Esophagus squamous epithelium (tissue), 5 donors: ENCODE results near the gene SLCO2B1. TPM values are rescaled to one million over a fixed set of nuclear protein-coding genes. Genes with fewer than 3 reads are reported as not detected.

Experiments used
- DNase-seq: peaks from one replicate; lab custom pipeline; 2025; lab: John Stamatoyannopoulos, UW
- H3K27ac ChIP-seq, 4 donors: fragments of 200-600 bp; sonication (generic); one replicate each; pipeline ENCODE4 v1.5.1; 2016 to 2019; ENCODE audit warnings: mild to moderate bottlenecking in 1 of 4
- H3K27me3 ChIP-seq, 4 donors: fragments of 200-600 bp; sonication (generic); 1 replicate in 3 of 4; 2 replicates in 1 of 4; pipeline versions ENCODE4 v1.5.1 to v1.6.0; 2017 to 2021; ENCODE audit warnings: antibody characterized with exemption in 1 of 4
- H3K36me3 ChIP-seq, 3 donors: fragments of 200-600 bp; sonication (generic); one replicate each; pipeline ENCODE4 v1.5.1; 2016 to 2019
- H3K4me1 ChIP-seq, 3 donors: fragments of 200-600 bp; sonication (generic); one replicate each; pipeline ENCODE4 v1.5.1; 2017 to 2019
- H3K4me3 ChIP-seq, 4 donors: fragments of 200-600 bp; sonication (generic); 1 replicate in 3 of 4; 2 replicates in 1 of 4; pipeline ENCODE4 v1.5.1; 2016 to 2019; ENCODE audit warnings: mild to moderate bottlenecking in 2 of 4, moderate library complexity in 1 of 4
- H3K9me3 ChIP-seq, 3 donors: fragments of 200-600 bp; sonication (generic); one replicate each; pipeline ENCODE4 v1.5.1; 2016 to 2019
- CTCF ChIP-seq, 6 experiments: fragments of 450-650 bp in 4 of 6; fragments of 200-600 bp in 2 of 6; sonication (generic) in 2 of 6; IDR thresholded peaks; one replicate each; pipeline ENCODE4 v1.5.1; 2016 to 2019; ENCODE audit warnings: antibody characterized with exemption in 6 of 6, mild to moderate bottlenecking in 4 of 6, moderate library complexity in 4 of 6
- POLR2A ChIP-seq, 4 donors: fragments of 450-650 bp; IDR thresholded peaks; one replicate each; pipeline ENCODE4 v1.6.1; 2017; ENCODE audit warnings: antibody characterized with exemption in 4 of 4, mild to moderate bottlenecking in 4 of 4, moderate library complexity in 3 of 4
- WGBS, 2 donors: methylation state at CpG; one replicate each; pipeline ENCODE4 v1.1.5; 2018; 5-methylcytosine and 5-hydroxymethylcytosine counted together
- intact Hi-C: fragments of 100-400 bp; cut with DNase I; formaldehyde crosslinking; loops from one replicate; pipeline ENCODE4 v1.15.0; 2022
- total RNA-seq, 4 donors: library from RNA; depleted of rRNA; stranded (reverse); fragments of >200 nt; gene quantifications; one replicate each; pipeline ENCODE4 v1.1.0, GENCODE V29; 2016
- donor health status: DM: yes; HTN: yes; CAD: no.

SLCO2B1 gene
- total RNA-seq, 4 donors from 2014 or later = 3.6 to 35.7 (median 16.1) TPM

- no peak overlapping the region for H3K27ac ChIP-seq
- no peaks in the 10 kb centered on the region for H3K4me1 ChIP-seq
- intact Hi-C loops = no loop called here
- H3K36me3 ChIP-seq = no peaks in the 10 kb centered on the region
- no peaks in the 10 kb centered on the region for H3K9me3 ChIP-seq
- no peak for DNase-seq
- peaks cover 0 to 10% (median 0%) of the 10 kb centered on the region in 4 donors for H3K27me3 ChIP-seq
- WGBS, 2 donors = 64 to 77% methylated on average over 2 of the region's 2 CpGs
- H3K4me3 ChIP-seq = no peak overlapping the region
- no peak for TF ChIP-seq POLR2A (IDR thresholded peaks at IDR 0.05)
- no peak for TF ChIP-seq CTCF (IDR thresholded peaks at IDR 0.05)
These were observed 24.3 kb upstream of the SLCO2B1 start for GRCh38 chr11:75126564-75126963.

- no peaks in the 10 kb centered on the region for H3K4me1 ChIP-seq
- TF ChIP-seq CTCF (IDR thresholded peaks at IDR 0.05) (no peak), POLR2A (IDR thresholded peaks at IDR 0.05) (no peak)
- whole genome bisulfite sequencing, 2 donors = 84 to 85% methylated on average over 3 of the region's 3 CpGs
- peaks cover 0 to 47% (median 0%) of the 10 kb centered on the region in 4 donors for H3K27me3 ChIP-seq
- no peak for DNase-seq
- H3K9me3 ChIP-seq = no peaks in the 10 kb centered on the region
- H3K36me3 ChIP-seq = no peaks in the 10 kb centered on the region
- no peak overlapping the region for H3K4me3 ChIP-seq
- intact Hi-C loops = no loop called here
- H3K27ac ChIP-seq = no peak overlapping the region
These were observed 18.8 kb upstream of the SLCO2B1 start for GRCh38 chr11:75132080-75132479.

GRCh38 chr11:75133976-75134375, 16.9 kb upstream of the SLCO2B1 start:
- no peaks in the 10 kb centered on the region for H3K9me3 ChIP-seq
- no peaks in the 10 kb centered on the region for H3K4me1 ChIP-seq
- intact Hi-C loops = no loop called here
- no peak overlapping the region for H3K27ac ChIP-seq
- no peak overlapping the region for H3K4me3 ChIP-seq
- no peak for DNase-seq
- TF ChIP-seq CTCF (IDR thresholded peaks at IDR 0.05) (no peak), POLR2A (IDR thresholded peaks at IDR 0.05) (no peak)
- 42 to 66% methylated on average over 6 of the region's 6 CpGs for WGBS, 2 donors
- no peaks in the 10 kb centered on the region for H3K36me3 ChIP-seq
- H3K27me3 ChIP-seq = peaks cover 0 to 60% (median 0%) of the 10 kb centered on the region in 4 donors

- H3K4me1 ChIP-seq = no peaks in the 10 kb centered on the region
- peaks cover 0 to 61% (median 0%) of the 10 kb centered on the region in 4 donors for H3K27me3 ChIP-seq
- no peaks in the 10 kb centered on the region for H3K36me3 ChIP-seq
- 66 to 84% methylated on average over 3 to 4 of the region's 5 CpGs for WGBS, 2 donors
- intact Hi-C loops = no loop called here
- no peaks in the 10 kb centered on the region for H3K9me3 ChIP-seq
- no peak for DNase-seq
- no peak overlapping the region for H3K27ac ChIP-seq
- H3K4me3 ChIP-seq = no peak overlapping the region
- TF ChIP-seq POLR2A (IDR thresholded peaks at IDR 0.05) (no peak), CTCF (IDR thresholded peaks at IDR 0.05) (no peak)
These were observed 15.8 kb upstream of the SLCO2B1 start for GRCh38 chr11:75135021-75135650.

- intact Hi-C loops = no loop called here
- H3K27me3 ChIP-seq = peaks cover 0 to 62% (median 0%) of the 10 kb centered on the region in 4 donors
- no peaks in the 10 kb centered on the region for H3K4me1 ChIP-seq
- TF ChIP-seq POLR2A (IDR thresholded peaks at IDR 0.05) (no peak), CTCF (IDR thresholded peaks at IDR 0.05) (no peak)
- no peaks in the 10 kb centered on the region for H3K36me3 ChIP-seq
- 81 to 93% methylated on average over 1 of the region's 1 CpG for WGBS, 2 donors
- DNase-seq = no peak
- no peak overlapping the region for H3K4me3 ChIP-seq
- H3K9me3 ChIP-seq = no peaks in the 10 kb centered on the region
- no peak overlapping the region for H3K27ac ChIP-seq
These were observed 15.3 kb upstream of the SLCO2B1 start for GRCh38 chr11:75135651-75136050.
